Stimulated activated CD4-positive, alpha-beta T cell treated with anti-CD3 and anti-CD28 coated beads, Interleukin-15, amount 100 ng/mL, for 48 hours (primary cell): ENCODE results near the gene FUZ.

ENCODE experiments used
- DNase-seq, 2 donors: peaks; one replicate each; pipeline ENCODE4 v3.0.0-alpha.2; 2020; ENCODE audit warnings: low read depth in 2 of 2

The FUZ gene, protein sequence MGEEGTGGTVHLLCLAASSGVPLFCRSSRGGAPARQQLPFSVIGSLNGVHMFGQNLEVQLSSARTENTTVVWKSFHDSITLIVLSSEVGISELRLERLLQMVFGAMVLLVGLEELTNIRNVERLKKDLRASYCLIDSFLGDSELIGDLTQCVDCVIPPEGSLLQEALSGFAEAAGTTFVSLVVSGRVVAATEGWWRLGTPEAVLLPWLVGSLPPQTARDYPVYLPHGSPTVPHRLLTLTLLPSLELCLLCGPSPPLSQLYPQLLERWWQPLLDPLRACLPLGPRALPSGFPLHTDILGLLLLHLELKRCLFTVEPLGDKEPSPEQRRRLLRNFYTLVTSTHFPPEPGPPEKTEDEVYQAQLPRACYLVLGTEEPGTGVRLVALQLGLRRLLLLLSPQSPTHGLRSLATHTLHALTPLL

DNA sequence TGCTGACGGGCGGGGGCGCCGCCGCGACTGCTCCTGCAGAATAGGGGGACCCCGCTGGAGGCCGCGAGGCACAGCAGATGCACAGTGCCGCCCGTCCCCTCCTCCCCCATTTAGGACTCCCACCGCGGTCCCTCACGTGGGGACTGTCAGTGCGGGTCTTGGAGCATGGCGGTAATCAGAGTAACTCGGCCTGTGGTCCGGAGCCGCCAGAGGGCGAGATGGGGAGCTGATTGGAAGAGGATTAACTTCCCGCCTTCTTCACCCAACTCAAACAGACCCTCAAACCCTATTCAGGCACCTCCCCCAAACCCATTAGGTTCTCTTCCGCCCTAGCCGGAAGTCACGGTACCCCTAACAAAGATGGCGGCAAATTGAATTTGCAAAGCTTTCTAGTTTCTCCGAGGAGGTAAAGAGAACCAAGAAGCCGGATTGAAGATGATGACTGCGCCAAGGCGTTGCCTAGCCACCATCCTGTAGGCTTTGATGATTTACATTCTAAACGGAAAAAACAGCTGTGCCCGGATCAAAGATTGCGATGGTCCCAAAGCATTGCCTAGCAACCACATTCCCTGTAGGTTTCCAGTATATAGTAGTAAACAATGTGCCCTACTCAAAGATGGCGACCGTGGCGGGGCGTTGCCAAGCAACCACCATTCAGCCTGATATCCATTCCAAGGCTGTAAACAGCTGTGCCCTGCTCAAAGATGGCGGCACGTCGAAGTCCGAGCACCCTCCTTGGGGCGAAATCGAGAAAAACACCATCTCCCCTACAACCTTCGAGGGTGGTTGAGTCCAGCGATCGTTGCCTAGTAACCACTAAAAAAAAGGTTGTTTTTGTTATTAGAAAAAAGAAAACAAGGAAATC is at the start of gene FUZ:
FUZ (minus strand) TSS at position 296 of the 865 bp plus-strand sequence; CDS start at position 110, 186 bp downstream.
- DNase-seq: peak; percentile 84 to 86

DNA sequence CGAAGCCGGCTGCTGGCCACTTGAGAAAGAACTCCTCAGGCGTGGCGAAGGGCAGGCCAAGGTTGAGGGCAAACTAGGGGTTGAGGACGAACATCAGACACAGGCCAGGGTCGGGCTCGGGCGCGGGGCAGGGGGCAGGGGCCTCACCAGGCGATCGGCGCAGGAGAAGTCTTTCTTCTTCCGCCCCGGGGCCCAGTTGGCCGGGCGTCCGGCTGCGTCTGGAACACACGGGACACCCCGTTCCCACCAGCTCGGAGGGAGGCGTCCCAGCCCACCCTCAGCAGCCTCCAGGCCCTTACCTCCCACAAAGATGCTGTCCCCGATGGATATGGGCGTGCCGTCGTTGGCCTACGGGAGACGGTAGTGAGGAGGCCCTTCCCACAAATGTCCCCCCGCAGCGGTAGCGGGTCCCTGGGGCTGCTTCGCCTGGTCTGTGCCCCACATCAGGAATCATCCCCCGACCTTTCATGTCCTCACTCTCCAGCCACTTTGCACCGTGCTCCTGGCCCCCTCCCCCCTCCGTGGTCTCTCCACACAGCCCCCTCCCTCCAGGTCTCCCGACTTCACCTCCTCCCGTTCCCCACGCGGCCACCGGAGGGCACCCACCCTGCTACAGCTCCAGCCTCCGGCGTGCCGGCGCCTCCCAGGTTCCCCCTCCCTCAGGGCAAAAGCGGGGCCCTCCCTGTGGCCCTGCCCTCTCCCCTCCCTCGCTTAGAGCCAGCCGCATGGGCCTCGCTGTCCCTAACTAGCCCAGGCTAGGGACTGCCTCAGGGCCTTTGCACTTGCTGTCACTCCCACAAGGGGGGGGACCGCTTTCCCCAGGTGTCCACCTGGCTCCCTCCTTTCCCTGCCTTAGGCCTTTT is 49.5 kb upstream of the FUZ start:
- no peak for DNase-seq

DNA sequence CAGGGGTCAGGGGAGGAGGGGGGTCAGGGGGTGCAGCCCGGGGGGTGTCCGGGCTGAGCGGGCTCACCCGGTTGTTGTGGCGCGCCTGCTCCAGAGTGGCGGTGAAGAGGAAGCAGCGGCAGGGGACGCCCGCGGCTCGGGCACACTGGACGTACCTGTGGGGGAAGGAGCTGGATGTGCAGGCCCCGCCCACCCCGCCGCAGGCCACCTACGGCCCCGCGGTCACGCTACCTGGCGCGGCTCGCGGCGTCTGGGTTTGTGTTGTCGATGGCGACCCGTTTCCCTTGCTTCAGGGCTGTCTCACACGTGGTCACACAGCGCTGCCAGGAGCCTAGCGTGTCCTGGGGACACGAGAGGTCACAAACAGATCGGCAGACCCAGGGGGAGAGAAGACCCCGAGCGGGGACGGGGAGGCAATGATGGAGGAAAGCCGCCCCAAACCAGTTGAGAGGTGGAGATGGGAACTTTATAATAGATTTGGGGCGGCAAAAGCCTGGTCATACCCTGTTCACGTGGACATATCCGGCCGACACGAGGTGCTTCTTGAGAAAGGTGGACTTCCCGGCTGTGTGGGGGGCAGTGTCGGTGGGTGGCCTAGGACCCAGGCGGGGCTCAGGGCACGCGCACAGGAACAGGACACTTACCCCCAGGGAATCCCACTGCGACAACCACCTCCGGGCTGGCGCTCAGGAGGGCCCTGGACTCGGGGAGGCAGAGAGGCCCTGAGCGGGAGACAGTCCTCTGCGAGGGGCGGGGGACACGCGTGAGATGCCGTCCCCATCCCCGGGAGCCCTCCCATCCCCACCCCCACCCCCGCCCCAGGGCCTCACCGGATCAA is 48.7 kb upstream of the FUZ start:
- DNase-seq: no peak

DNA sequence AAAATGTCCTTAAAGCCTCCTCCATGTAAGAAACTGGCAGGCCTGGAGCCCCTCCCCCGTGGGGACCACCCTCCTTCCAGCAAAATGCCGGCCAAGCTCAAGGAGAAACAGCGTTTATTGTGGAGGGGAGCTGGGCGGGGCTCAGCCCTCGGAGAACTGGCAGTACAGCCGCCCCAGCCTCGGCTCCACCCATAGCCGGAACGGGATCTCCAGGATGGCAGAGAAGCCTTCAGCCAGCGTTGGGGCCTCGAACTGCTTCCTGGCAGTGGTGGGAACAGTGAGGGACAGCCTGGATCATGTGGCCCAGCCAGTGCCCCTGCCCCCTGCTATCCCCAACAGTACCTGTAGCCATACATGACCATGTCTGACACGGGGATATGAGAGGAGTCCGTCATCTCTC is 48.0 kb upstream of the FUZ start:
- DNase-seq: no peak

DNA sequence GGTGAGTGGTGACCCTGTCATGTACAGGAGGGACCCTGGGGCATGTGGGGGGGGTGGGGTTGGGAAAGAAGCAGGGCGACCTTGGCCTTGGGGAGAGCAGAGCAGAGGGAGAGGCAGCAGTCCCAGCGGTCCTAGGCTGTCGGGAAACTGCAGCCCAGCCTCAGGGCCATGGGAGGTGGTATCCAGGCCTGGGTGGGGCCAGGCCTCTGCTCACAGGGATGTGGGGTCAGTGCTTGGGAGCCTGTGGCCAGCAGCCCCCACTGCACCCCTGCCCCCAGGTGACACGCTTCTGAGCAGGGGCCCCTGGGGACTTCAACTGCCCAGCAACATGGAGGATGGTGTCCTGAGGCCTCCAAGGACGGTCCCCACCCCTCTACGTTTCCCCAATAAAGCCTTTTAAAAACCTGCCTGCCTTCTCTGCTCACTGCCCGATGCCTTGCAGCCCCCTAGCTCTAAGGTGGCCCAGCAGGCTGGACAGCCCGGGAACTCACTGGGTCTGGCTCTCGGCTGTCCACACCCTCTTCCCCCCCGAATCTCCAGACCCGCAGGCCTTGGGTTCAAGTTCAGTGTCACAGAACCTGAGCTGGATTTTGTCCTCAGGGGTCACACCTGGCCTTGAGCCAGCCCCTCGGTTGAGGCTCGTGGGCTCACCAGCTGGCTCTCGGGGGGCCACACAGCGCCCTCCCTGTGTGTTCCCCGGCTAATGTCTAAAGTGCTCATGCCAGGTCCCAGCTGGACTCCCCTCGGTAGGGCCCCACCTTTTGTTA is 47.4 kb upstream of the FUZ start:
- DNase-seq: no peak

DNA sequence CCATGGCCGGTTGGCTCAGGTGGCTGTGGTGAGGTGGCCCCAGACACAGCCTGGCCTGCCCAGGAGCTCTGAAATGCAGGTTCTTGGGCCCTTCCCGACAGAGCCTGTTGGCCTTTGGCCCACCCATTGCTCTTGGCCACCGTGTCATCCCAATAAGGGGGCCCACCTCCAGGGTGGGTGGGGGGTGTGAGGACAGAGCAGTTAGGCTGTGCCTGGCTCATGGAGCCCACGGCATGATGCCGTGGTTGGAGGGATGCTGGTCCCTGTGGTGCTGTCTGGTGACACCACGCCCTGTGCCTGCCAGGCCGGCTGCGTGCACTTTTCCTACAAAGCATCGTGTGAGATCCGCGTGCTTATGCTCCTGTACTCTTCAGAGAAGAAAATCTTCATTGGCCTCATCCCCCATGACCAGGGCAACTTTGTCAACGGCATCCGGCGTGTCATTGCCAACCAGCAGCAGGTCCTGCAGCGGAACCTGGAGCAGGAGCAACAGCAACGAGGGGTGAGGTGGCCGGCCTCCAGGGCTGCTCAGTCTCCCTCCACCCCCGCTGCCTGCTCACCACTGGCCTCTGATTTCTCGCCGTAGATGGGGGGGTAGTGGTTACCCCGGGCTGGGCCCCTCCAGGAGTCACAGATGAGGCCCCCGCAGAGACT is 46.7 kb upstream of the FUZ start:
- no peak for DNase-seq

DNA sequence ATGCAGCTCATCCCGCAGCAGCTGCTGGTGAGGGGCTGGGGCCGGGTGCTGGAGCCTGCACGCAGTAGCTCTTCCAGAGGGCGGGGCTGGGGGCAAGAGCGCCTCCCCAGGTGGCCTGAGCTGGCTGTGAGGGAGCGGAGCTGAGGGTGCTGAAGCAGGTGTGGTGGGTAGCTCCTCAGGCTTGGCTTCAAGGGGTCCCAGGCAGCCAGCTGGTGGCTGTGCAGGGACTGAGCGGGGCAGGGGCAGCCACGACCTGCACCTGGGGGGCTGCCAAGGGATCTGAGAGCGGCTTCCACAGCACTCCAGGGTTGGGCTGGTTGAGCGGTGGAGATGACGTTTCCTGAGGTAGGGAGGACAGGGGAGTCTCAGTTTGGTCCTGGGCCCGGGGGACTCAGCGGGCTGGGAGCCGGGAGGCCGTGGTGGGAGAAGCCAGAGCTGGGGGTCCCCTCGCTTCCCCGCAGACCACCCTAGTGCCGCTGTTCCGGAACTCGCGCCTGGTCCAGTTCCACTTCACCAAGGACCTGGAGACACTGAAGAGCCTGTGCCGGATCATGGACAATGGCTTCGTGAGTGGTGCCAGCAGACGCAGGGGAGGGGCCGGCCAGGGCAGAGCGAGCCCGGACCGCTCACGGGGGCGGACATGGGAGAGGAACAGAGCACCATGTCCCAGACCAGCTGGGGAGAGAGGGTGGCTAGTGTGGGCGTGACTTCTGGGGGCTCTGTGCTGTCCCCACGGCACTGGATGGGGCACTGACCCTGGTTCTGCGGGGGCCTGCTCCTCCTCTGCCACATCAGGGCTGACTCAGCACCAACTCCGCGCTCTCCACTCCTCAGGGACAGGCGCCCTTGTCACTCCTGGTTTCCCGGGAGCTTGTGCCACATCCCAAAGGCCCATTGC is 45.2 kb upstream of the FUZ start:
- no peak for DNase-seq

DNA sequence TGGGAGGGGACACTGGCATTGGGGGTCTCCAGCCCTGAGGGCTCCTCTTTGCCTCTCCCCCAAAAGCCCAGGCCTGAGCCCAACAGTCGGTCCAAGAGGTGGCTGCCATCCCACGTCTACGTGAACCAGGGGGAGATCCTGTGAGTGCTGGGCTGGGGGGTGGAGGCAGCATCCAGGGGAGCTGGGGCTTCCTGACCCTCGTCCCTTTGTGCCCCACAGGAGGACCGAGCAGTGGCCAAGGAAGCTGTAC is 44.7 kb upstream of the FUZ start:
- DNase-seq: no peak

DNA sequence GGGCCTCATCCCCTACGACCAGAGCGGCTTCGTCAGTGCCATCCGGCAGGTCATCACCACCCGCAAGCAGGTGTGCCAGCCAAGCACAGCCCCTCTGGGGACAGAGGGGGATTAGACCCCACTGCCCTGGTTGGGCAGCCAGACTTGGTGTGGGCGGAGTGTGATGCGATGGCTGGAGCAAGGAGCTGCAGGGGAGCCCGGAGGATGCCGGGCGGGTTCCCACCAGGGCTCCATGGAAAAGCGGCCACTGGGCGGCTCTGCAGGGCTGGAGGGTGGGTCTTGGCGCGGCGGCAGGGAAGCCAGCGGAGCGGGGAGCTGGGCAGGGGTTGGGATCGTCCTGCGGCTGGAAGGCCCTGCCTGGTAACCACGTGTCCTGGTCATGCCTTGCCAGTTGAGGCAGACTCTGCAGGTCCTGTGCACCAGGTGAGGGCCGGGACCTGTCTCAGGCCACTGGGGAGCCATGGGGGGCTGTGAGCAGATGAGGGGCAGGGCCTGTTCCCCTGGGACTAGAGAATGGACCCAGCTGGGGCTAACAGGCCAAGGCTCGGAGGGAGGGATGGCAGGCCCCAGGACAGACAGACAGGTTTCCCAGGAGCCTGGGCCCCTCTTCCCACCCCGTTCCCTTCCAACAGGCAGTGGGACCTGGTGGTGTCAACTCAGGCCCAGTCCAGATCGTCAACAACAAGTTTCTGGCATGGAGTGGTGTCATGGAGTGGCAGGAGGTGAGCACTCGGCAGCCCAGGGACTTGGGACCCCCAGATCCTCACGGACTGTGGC is 44.2 kb upstream of the FUZ start:
- no peak for DNase-seq

DNA sequence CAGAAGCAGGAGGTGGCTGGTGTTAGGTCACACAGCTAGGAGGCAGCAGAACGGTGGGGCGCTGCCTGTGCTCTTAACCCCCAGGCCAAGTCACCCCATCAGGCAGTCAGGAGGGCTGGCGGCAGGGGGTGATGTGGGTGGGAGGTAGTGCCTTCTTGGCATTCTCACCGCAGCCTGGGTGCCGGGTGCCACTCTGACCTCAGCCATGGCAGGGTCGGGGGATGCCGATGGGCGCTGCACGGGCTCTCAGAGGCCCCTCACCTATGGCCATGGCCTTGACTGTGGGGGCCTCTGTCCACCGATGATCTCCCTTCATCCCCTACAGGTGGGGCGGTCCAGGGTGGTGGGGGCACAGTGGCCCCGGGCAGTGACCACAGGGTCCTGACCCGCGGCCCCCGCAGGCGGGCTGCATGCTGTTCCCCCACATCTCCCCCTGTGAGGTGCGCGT is 43.5 kb upstream of the FUZ start:
- no peak for DNase-seq

DNA sequence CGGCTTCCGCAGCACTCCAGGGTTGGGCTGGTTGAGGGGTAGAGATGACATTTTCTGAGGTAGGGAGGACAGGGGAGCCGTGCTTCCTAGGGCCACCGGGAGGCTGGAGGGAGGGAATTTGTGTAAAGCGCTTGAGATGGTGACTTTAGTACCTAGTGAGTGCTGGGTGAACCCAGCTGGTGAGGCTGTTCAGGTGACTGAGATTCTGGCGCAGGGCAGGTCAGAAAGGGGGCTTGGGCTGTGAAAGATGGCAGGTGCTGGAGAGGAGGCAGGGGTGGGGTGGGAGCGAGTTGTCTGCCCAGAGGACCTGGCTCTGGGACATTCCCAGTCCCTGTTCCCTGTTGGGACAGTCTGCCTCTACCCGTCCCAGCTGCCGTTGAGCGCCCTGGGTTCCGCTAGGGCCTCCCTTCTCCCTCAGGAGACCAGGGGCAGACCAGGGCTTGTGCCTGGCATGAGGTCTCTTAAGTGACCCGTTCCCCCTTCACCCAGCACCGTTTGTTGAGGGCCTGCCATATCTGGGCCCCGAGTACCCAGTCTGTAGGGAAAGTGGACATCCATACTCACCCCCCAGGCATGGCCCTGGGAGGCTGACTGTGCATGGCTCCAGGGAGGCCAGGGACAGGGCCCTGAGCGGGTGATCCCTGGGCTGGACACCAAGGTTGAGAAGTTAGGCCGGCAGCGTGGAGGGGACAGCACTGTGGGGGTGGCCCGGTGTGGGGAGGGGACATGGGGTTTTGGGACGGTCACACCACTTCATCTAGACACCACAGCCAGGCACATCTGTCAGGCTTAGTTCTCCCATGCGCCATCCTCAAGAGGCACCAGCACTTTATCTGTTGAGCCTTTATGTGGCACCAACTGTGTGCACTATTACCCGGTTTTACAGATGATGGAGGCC is 42.8 kb upstream of the FUZ start:
- no peak for DNase-seq

DNA sequence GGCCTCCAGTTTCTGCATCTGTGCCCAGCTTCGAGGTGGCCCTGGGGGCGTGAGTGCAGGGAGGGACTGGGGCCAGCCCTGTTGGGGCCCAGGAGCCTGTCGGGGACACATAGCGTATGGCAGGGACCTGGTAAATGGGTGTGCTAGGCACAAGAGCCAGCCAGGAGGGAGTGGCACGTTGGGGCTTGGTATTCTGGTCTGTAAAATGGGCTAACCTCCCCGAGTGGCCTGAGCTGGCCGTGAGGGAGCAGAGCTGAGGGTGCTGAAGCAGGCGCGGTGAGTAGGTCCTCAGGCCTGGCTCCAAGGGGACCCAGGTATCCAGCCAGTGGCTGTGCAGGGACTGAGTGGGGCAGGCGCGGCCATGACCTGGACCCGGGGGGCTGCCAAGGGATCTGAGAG is 42.2 kb upstream of the FUZ start:
- no peak for DNase-seq

DNA sequence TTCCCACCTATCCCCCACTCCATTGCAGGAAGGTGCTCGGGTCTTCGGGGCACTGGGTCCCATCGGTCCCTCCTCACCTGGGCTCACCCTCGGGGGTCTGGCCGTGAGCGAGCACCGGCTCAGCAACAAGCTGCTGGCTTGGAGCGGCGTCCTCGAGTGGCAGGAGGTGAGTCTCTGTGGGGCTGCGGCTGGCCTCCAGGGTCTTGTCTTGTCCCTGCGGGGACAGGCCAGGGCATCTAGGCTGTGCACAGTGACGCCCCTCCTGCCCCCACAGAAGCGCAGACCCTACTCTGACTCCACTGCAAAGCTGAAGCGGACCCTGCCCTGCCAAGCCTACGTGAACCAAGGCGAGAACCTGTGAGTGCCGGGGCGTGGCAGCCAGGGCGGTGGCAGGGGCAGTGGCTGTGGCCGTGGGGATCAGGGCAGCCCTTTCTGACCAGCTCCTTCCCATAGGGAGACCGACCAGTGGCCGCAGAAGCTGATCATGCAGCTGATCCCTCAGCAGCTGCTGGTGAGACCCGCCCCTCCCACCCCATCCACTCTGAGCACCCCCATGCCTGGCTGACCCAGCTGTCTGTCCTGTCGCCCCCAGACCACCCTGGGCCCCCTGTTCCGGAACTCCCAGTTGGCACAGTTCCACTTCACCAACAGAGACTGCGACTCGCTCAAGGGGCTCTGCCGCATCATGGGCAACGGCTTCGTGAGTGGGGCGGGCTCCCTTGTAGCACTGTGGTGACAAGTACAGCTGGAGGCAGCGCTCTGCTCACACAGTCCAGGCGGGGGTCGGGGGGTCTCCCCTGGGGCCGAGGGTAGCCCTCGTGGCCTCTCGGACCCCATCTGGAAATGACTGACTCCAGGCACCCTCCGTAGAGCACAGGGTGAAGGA is 41.5 kb upstream of the FUZ start:
- DNase-seq: no peak

DNA sequence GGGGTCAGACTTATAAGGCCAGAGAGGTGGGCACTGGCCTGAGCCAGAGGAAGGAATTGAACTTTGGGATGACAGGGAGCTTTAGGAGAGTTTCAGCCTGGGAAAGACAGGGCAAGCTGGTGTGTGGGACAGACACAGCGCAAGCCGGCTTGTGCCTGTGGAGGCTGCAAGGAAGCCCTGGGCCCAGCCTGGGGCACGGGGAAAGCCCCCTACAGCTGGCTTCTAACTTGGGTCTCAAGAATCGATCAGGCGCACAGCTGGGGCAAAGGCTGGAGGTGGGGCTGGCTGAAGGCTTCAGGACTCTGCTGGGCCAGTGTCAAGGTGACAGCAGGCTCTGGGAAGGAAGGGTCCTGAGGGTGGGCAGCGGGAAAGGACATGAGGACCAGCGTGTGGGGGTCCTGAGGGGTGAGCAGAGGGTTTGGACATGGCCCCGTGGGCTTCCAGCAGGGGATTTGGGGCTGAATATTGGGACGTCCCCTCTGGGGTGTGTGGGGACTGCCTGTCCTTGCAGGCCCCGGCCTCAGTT is 40.8 kb upstream of the FUZ start:
- no peak for DNase-seq

DNA sequence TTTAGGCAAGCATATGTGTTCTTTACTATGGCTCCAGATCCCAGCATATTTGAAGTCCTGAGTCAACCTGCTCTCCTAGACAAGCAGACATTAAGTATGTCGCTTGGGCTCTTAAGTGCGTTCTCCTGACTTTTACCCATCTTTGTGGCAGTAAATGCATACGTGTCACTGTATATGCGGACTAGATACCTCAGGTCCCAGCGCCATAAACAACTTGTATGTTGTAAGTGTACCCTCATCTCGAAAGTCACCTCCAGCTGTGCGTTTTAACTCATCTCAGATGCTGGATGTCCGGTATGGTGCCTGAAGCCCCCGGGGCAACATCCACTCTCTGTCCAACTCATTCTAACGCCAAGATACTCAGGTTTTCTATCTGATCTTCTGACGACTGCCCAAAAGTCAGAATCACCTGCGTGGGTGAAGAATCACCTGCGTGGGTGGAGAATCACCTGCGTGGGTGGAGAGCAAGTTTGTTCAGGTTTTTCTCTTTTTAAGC is 39.6 kb upstream of the FUZ start:
- no peak for DNase-seq
